Mononuclear cell (primary cell): ENCODE measurements around the gene ZNF33B. TPM values are rescaled to one million over a fixed set of nuclear protein-coding genes. Genes with fewer than 3 reads are reported as not detected.
"Not testable (repeated sequence)": the region's sequence is repeated elsewhere in the genome, so short reads cannot be mapped to it uniquely, and the experiment has no call there.

ENCODE experiments used
- H3K27me3 ChIP-seq: 2 replicates; pipeline ENCODE4 v1.6.0; 2011; ENCODE audit warnings: low read length, control low read depth; ENCODE audit not compliant: insufficient read depth
- H3K4me1 ChIP-seq: 2 replicates; pipeline ENCODE4 v1.5.1; 2011; ENCODE audit warnings: mild to moderate bottlenecking, low read length, control low read depth; ENCODE audit not compliant: insufficient read depth
- H3K4me3 ChIP-seq: 2 replicates; pipeline ENCODE4 v1.5.1; 2011; ENCODE audit warnings: mild to moderate bottlenecking, low read length, moderate library complexity
- H3K9me3 ChIP-seq: 2 replicates; pipeline ENCODE4 v1.5.1; 2011; ENCODE audit warnings: low read depth, mild to moderate bottlenecking, control low read depth, low read length
- total RNA-seq: library from RNA; depleted of rRNA; stranded (reverse); fragments of >200 nt; gene quantifications from one replicate; pipeline ENCODE4 v1.2.3, GENCODE V29; 2012

The ZNF33B gene
- total RNA-seq, 1 donor = 18.3 TPM

DNA sequence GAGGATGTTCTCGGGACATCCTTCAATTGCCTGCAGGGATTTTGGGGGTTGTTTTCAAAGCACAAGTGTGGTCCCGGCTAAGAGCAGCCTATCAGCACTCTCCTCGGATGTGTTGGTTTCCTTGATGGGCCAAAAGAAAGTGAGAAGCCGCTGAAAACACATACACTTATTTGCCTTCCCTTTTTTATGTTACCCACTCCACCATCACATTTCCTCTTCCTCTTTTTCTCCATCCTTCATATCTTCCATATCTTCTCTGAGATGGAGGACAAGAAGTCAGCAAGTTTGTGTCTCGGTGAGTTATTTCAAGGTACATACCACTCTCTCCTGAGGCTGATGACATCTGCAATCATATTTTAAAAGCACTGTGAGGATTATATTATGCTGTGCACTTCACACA lies 64.0 kb downstream of the ZNF33B start:
- Histone ChIP-seq H3K4me3 (no peak overlapping the region), H3K27me3 (no peaks in the 10 kb centered on the region), H3K4me1 (no peaks in the 10 kb centered on the region), H3K9me3 (no peaks in the 10 kb centered on the region)

DNA sequence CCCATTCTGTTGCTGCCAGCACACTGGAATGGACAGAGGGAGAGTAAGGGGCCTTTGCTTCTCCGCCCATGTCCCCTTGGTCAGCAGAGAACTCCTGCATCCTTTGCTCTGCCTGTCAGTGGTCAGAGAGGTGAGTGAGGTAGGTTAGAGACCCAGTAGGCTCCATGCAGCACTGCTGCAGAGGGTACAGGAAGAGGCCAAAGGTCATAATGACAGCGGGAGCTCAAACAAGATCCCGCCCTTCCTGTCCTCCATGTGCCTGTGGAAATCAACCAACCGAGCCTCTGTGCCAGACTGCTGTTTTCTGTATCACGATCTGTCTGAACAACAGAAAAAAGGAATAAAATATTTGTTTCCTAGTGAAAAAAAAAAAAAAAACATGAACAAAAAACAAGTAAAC lies 81.4 kb downstream of the ZNF33B start:
- Histone ChIP-seq H3K4me1 (peaks cover 4% of the 10 kb centered on the region), H3K9me3 (no peaks in the 10 kb centered on the region), H3K4me3 (no peak overlapping the region), H3K27me3 (no peaks in the 10 kb centered on the region)

DNA sequence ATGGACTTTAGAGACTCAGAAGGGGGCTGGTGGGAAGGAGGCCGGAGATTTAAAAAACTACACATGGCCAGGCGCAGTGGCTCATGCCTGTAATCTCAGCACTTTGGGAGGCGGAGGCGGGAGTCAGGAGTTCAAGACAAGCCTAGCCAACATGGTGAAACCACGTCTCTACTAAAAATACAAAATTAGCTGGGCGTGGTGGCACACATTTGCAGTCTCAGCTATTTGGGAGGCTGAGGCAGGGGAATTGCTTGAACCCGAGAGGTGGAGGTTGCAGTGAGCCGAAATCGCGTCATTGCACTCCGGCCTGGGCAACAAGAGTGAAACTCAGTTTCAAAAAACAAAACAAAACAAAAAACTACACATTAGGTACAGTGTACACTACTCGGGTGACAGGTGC lies 84.8 kb downstream of the ZNF33B start:
- not testable (repeated sequence) for H3K9me3 ChIP-seq, H3K4me3 ChIP-seq, H3K27me3 ChIP-seq
- H3K4me1 ChIP-seq = peaks cover 19% of the 10 kb centered on the region

DNA sequence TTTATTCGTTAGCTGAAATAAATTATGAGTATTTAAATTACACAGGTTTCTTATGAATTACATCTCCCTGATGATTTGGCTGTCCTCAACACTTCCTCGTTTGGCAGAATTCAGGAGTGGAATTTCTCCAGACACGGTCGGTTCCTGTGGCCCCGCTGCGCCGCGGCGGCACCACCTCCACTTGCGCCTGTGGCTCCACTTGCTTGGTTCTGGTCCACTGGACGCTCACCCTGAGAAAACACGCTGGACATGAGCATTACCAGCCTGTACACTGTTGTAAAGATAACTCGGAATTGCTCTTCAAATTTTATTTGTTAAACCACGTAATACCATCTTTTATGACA lies 85.3 kb downstream of the ZNF33B start:
- Histone ChIP-seq H3K4me3 (peak overlapping the region; percentile 63), H3K9me3 (no peaks in the 10 kb centered on the region), H3K27me3 (no peaks in the 10 kb centered on the region), H3K4me1 (peaks cover 19% of the 10 kb centered on the region)

DNA sequence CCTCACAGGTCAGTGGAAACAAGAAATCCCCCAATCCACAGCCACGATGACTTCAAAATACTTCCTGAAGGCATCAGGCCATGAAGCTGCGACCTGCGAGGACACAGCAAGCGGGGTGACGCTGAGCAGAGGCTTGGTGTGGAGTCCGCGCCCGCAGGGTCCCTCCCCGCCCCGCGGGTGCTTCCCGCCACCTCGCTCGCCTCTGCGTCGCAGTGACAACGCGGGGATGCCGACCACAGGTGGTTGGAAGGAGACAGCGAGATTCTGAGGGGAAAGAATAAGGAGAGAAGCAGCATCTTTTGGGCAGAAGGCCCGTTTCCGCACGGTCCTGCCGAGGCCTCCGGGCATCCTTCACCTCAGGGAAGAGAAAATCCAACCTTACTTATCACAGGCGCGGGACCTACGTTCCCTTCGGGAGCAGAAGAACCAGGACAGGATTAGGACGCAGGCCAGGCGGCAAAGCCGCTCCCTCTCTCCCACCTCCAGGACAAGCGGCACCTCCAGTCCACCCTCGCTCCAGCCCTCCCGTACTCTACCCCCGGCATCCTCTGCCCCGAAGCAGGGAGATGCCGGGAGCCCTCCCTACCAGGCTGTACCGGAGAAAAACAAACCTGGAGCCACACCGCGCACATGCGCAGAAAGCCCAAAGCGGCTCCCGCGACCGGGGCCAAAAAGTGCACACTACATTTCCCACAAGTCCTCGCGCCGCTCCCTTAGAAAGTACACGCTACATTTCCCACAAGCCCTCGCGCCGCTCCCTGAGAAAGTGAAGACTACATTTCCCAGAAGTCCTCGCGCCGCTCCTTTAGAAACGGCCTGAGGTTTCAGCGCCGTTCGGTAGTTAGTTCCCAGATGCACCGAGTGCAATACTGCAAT lies 85.9 kb downstream of the ZNF33B start:
- Histone ChIP-seq H3K9me3 (no peaks in the 10 kb centered on the region), H3K27me3 (no peaks in the 10 kb centered on the region), H3K4me1 (peaks cover 19% of the 10 kb centered on the region), H3K4me3 (peak overlapping the region; percentile 63)

DNA sequence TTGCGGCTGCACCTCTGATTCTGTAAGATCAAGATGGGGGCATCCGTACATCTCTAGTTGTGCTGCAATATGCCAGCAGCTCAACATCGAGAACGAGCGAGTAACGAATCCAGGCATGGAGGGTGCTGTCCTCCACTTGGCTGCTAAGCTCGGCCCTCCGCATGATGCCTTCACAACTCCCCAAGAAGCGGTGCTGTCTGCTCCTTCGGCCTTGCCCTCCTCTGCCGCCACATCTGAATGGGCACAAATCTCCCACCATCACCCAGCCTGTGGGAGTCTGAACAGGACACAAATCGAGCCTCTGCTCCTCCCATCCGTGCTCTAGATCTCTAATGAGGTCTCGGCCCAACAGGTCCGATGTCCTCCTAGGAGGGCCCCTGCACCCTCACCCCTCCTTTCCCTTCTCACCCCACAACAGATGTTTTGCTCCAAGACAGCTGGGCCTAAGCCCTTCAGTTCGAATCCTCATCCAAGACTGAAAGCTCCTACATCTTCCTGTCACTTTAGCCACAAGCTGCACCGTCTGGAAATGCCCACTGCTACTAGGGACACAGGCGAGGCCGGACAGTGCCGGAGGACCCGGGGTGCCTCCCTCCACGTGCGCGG lies 86.7 kb downstream of the ZNF33B start:
- peak overlapping the region; percentile 63 for H3K4me3 ChIP-seq
- peaks cover 4% of the 10 kb centered on the region for H3K9me3 ChIP-seq
- H3K27me3 ChIP-seq = no peaks in the 10 kb centered on the region
- peaks cover 19% of the 10 kb centered on the region for H3K4me1 ChIP-seq

DNA sequence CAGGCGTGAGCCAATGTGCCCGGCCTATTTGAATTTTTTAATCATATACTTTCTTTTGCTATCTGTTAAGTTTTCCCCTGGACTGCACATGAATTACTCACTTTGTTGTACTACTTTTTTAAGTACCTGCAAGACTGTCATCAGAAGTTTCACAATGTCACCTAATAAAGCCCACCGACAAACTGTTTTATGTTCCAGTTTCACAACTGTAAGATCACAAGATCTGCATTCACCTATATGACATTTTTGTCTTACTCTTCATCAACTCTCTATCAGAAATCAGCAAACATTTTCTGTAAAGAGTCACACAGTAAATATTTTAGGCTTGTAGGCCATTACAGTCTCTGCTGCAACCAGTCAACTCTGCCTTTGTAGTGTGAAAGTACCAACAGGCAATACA lies 88.5 kb downstream of the ZNF33B start:
- H3K9me3 ChIP-seq = peaks cover 12% of the 10 kb centered on the region
- H3K27me3 ChIP-seq = no peaks in the 10 kb centered on the region
- H3K4me3 ChIP-seq = no peak overlapping the region
- peaks cover 19% of the 10 kb centered on the region for H3K4me1 ChIP-seq

DNA sequence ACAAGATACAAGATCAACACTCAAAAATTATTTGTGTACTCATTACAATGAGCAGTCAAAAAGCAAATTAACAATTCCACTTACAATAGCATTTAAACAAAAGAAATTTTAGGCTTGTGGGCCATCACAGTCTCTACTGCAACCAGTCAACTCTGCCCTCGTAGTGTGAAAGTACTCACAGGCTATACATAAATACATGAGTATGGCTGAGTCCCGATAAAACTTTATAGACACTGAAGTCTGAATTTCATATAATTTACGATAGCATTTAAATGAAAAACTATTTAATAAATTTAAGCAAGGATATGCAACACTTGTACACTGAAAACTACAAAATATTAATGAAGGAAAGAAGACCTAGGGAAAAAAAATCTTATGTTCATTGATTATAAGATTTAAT lies 90.1 kb downstream of the ZNF33B start:
- Histone ChIP-seq H3K4me3 (no peak overlapping the region), H3K4me1 (peaks cover 19% of the 10 kb centered on the region), H3K9me3 (peaks cover 20% of the 10 kb centered on the region), H3K27me3 (no peaks in the 10 kb centered on the region)

DNA sequence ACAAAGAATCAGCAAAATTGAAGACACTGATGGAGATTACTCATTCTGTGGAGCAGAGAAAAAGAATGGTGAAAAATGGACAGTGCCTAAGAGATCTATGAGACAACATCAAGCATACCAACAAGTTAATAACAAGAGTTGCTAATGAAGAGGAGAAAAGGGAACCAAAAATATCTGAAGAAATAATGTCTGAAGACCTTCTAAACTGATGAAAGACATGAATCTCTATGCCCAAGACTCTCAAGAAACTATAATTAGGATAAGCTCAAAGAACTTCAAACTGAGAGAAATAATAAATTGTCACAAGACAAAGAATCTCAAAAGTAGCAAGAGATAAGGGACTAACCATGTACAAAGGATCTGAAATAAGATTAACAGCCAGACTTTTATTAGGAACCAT lies 93.4 kb downstream of the ZNF33B start:
- peaks cover 45% of the 10 kb centered on the region for H3K9me3 ChIP-seq
- no peaks in the 10 kb centered on the region for H3K27me3 ChIP-seq
- H3K4me3 ChIP-seq = no peak overlapping the region
- H3K4me1 ChIP-seq = no peaks in the 10 kb centered on the region

DNA sequence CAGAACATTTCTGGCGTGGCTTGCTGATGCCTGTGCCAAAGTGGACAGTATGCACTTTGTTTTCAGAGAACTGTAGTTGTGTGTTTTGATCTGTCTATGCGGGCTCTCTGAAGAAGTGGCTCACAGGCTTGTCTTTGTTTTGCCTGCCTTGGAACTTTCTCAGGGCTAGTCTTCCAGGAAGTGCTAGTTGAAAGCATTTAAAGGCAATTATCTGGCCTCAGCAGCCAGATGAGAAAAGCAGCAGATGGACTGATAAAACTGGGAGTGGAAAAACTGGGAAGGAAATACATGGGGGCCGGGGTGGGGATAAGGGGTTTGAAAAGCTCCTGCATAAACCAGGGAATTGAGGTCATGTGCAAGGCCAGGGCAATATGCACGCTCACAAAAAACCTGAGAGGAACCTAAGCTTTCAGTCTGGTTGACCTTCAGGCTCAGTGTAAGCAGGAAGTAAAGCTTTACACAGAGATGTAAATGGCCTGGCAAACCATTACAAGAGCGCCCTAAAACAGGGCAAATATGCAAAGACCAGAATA lies 94.5 kb downstream of the ZNF33B start:
- Histone ChIP-seq H3K9me3 (peaks cover 45% of the 10 kb centered on the region), H3K4me1 (no peaks in the 10 kb centered on the region), H3K4me3 (no peak overlapping the region)

More for the DNA sequence above, 94.5 kb downstream of the ZNF33B start:
- no peaks in the 10 kb centered on the region for H3K27me3 ChIP-seq

Other genes starting within 250 kb of the ZNF33B start
- 14.5 TPM for gene BMS1, start 144.2 kb upstream of the ZNF33B start, total RNA-seq